Measurements from ENCODE around the gene MKRN2.
A peak's percentile ranks its signal among the peaks of the same experiment; 100 is the strongest.
"Not testable (repeated sequence)": the region's sequence is repeated elsewhere in the genome, so short reads cannot be mapped to it uniquely, and the experiment has no call there.

The MKRN2 gene

GRCh38 chr3:12591997-12592715 lies 35.3 kb downstream of the MKRN2 start:
- Mint-ChIP-seq H3K36me3 (peaks cover 99% of the 10 kb centered on the region), H3K4me3 (no peak overlapping the region), H3K27ac (peak overlapping the region; percentile 40), H3K9me3 (no peaks in the 10 kb centered on the region), H3K4me1 (no peaks in the 10 kb centered on the region)
- DNase-seq (ENCODE audit: low spot score in 2 of 2) (no peak), ATAC-seq (no peak)

GRCh38 chr3:12593473-12593872 lies 36.6 kb downstream of the MKRN2 start:
- no peaks in the 10 kb centered on the region for H3K9me3 Mint-ChIP-seq
- peak overlapping the region; percentile 26 for H3K27ac Mint-ChIP-seq
- no peaks in the 10 kb centered on the region for H3K4me1 Mint-ChIP-seq
- no peak for DNase-seq (ENCODE audit: low spot score in 2 of 2)
- no peak for ATAC-seq
- H3K36me3 Mint-ChIP-seq: peaks cover 100% of the 10 kb centered on the region
- H3K4me3 Mint-ChIP-seq: no peak overlapping the region

DNA sequence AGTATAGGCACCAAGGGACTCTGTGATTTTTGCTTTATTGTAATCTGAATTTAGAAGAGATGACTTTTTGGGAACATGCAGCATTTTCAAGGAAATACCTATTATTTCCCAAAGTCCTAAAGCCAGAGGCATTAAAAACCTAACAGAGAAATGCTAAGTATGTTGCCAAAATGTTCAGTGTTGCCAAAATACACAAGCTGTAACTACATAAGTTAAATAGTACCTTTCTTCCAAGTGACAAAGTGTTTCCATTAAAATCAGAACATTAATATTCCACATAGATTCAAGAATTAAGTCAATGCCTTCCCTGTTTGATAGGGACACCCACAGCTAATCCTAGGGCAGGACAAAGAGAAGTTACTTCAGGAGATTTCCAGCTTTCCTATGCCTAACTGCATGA lies 42.0 kb downstream of the MKRN2 start:
- no peaks in the 10 kb centered on the region for H3K9me3 Mint-ChIP-seq
- H3K4me3 Mint-ChIP-seq: no peak overlapping the region
- ATAC-seq: no peak
- H3K27ac Mint-ChIP-seq: peak overlapping the region; percentile 43
- no peak for DNase-seq (ENCODE audit: low spot score in 2 of 2)
- peaks cover 100% of the 10 kb centered on the region for H3K36me3 Mint-ChIP-seq
- H3K4me1 Mint-ChIP-seq: no peaks in the 10 kb centered on the region

DNA sequence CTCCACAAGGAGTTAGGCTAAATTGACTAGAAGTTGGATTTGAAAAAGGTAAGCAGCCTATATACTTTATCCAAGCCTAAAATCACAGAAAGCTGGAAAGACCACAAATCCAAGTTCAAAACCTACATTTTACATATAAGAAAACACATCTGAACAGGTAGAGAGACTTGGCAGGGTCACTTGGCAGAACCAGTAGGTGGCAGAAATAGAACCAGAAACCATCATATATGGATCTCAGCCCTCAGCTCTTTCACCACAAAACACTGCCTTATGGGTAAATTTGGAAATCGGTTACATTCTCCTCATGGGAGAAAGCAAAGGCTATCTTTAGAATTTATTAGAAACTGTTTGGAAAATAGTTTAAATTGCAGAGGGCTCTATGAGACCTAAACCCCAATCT lies 44.2 kb downstream of the MKRN2 start:
- ATAC-seq (no peak), DNase-seq (ENCODE audit: low spot score in 2 of 2) (no peak)
- Mint-ChIP-seq H3K9me3 (no peaks in the 10 kb centered on the region), H3K36me3 (peaks cover 100% of the 10 kb centered on the region), H3K27ac (no peak overlapping the region), H3K4me3 (no peak overlapping the region), H3K4me1 (no peaks in the 10 kb centered on the region)

- ATAC-seq: no peak
- peaks cover 100% of the 10 kb centered on the region for H3K36me3 Mint-ChIP-seq
- no peaks in the 10 kb centered on the region for H3K9me3 Mint-ChIP-seq
- H3K27ac Mint-ChIP-seq: no peak overlapping the region
- DNase-seq (ENCODE audit: low spot score in 2 of 2): no peak
- H3K4me1 Mint-ChIP-seq: peaks cover 13% of the 10 kb centered on the region
- no peak overlapping the region for H3K4me3 Mint-ChIP-seq
These were observed 47.1 kb downstream of the MKRN2 start for GRCh38 chr3:12603969-12604368.

- peak; percentile 69 for ATAC-seq
- Mint-ChIP-seq H3K4me1 (peaks cover 21% of the 10 kb centered on the region), H3K9me3 (no peaks in the 10 kb centered on the region), H3K36me3 (peaks cover 88% of the 10 kb centered on the region), H3K27ac (no peak overlapping the region), H3K4me3 (no peak overlapping the region)
- no peak for DNase-seq (ENCODE audit: low spot score in 2 of 2)
These were observed 51.5 kb downstream of the MKRN2 start for GRCh38 chr3:12608376-12608775.

GRCh38 chr3:12611117-12611516 lies 54.2 kb downstream of the MKRN2 start:
- no peak for DNase-seq (ENCODE audit: low spot score in 2 of 2)

GRCh38 chr3:12612514-12613226 lies 55.8 kb downstream of the MKRN2 start:
- Mint-ChIP-seq H3K36me3 (peaks cover 83% of the 10 kb centered on the region), H3K4me1 (peaks cover 20% of the 10 kb centered on the region), H3K9me3 (no peaks in the 10 kb centered on the region), H3K27ac (peak overlapping the region; percentile 51), H3K4me3 (no peak overlapping the region)
- no peak for DNase-seq (ENCODE audit: low spot score in 2 of 2)
- no peak for ATAC-seq

More at GRCh38 chr3:12611117-12611516, 54.2 kb downstream of the MKRN2 start:
- Mint-ChIP-seq H3K4me3 (no peak overlapping the region), H3K36me3 (peaks cover 83% of the 10 kb centered on the region), H3K4me1 (peaks cover 28% of the 10 kb centered on the region), H3K27ac (no peak overlapping the region), H3K9me3 (no peaks in the 10 kb centered on the region)
- ATAC-seq: no peak

- Mint-ChIP-seq H3K4me1 (peaks cover 20% of the 10 kb centered on the region), H3K4me3 (no peak overlapping the region), H3K27ac (peak overlapping the region; percentile 56), H3K9me3 (no peaks in the 10 kb centered on the region), H3K36me3 (peaks cover 83% of the 10 kb centered on the region)
- ATAC-seq (peak; percentile 21), DNase-seq (ENCODE audit: low spot score in 2 of 2) (no peak)
These were observed 56.4 kb downstream of the MKRN2 start for GRCh38 chr3:12613250-12613649.

GRCh38 chr3:12615266-12615665 lies 58.4 kb downstream of the MKRN2 start:
- H3K4me1 Mint-ChIP-seq: peaks cover 15% of the 10 kb centered on the region
- DNase-seq (ENCODE audit: low spot score in 2 of 2): no peak
- H3K9me3 Mint-ChIP-seq: no peaks in the 10 kb centered on the region
- peak overlapping the region; percentile 56 for H3K27ac Mint-ChIP-seq
- H3K4me3 Mint-ChIP-seq: no peak overlapping the region
- peaks cover 74% of the 10 kb centered on the region for H3K36me3 Mint-ChIP-seq
- peak; percentile 52 for ATAC-seq

GRCh38 chr3:12618426-12618825 lies 61.5 kb downstream of the MKRN2 start:
- Mint-ChIP-seq H3K36me3 (peaks cover 51% of the 10 kb centered on the region), H3K4me3 (no peak overlapping the region), H3K27ac (no peak overlapping the region), H3K4me1 (peaks cover 28% of the 10 kb centered on the region), H3K9me3 (no peaks in the 10 kb centered on the region)
- DNase-seq (ENCODE audit: low spot score in 2 of 2) (no peak), ATAC-seq (no peak)

DNA sequence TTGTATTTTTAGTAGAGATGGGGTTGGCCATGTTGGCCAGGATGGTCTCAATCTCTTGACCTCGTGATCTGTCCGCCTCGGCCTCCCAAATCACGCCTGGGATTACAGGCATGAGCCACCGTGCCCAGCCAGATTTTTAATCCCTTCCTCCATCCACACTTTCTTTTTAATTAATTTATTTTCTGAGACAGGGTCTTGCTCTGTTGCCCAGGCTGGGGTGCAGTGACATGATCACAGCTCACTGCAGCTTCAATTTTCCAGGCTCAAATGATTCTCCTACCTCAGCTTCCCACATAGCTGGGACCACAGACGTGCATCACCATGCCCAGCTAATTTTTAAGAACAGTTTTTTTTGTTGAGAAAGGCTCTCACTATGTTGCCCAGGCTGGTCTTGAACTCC lies 63.4 kb downstream of the MKRN2 start:
- Mint-ChIP-seq H3K27ac (peak overlapping the region; percentile 45), H3K4me3 (no peak overlapping the region), H3K4me1 (peaks cover 32% of the 10 kb centered on the region), H3K9me3 (no peaks in the 10 kb centered on the region), H3K36me3 (peaks cover 33% of the 10 kb centered on the region)
- ATAC-seq (no peak), DNase-seq (ENCODE audit: low spot score in 2 of 2) (no peak)

DNA sequence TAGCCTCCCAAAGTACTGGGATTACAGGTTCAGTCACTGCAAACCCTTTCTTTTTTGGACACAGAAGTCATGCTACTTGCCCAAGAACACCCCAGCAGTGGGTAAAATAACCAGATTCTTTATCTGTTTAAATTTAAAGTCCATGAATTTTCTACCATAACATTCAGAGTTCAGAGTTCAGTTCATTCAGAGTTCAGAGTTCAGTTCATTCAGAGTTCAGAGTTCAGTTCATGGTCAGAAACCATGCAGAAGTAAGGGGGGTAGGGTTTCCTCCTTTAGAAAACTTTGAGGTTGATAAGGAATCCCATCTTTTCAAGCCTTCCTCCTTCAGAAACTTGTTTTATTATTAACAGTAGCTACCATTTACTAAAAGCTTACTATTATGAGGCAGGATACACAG lies 63.8 kb downstream of the MKRN2 start:
- Mint-ChIP-seq H3K4me3 (no peak overlapping the region), H3K27ac (peak overlapping the region; percentile 45), H3K36me3 (peaks cover 33% of the 10 kb centered on the region), H3K9me3 (no peaks in the 10 kb centered on the region), H3K4me1 (peaks cover 36% of the 10 kb centered on the region)
- DNase-seq (ENCODE audit: low spot score in 2 of 2) (no peak), ATAC-seq (no peak)

DNA sequence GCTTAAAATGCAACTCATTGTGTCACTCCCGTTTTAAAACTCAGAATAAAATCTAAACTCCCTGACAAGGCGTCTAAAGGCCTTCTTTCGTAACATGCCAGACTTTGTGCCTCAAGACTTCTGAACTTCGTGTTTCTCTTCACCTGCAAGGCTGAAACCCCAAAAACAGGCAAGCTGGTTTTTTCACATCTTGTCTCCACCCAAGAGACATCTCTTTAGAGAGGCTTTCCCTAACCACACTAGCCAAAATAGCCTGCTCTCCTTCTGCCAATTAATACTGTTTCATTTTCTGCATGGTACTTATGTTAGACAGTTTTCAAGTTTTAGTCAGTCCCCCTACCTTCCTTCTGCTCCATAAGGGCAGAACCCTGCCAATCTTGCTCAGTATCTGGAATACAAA lies 65.4 kb downstream of the MKRN2 start:
- no peak overlapping the region for H3K4me3 Mint-ChIP-seq
- no peaks in the 10 kb centered on the region for H3K9me3 Mint-ChIP-seq
- peak overlapping the region; percentile 19 for H3K27ac Mint-ChIP-seq

DNA sequence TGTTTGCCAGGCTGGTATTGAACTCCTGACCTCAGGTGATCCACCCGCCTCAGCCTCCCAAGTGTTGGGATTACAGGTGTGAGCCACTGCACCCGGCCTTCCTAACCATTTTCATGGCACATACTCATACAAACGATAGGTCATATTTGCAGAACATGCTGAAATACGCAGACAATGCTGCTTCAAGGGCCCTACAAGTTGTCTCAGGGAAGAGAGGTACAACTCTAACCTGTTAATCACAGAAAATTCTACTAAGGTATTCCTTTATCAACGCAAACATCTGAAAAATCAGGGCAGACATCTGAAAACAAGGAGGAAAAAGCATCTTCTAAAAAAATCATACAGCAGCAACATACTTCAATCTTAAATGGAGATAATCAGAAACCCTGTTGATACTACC lies 67.2 kb downstream of the MKRN2 start:
- ATAC-seq: no peak
- peak overlapping the region; percentile 48 for H3K27ac Mint-ChIP-seq
- H3K9me3 Mint-ChIP-seq: no peaks in the 10 kb centered on the region
- no peak overlapping the region for H3K4me3 Mint-ChIP-seq
- no peaks in the 10 kb centered on the region for H3K36me3 Mint-ChIP-seq
- no peak for DNase-seq (ENCODE audit: low spot score in 2 of 2)
- H3K4me1 Mint-ChIP-seq: peaks cover 50% of the 10 kb centered on the region

More for the DNA sequence above, 65.4 kb downstream of the MKRN2 start:
- Mint-ChIP-seq H3K36me3 (peaks cover 17% of the 10 kb centered on the region), H3K4me1 (peaks cover 44% of the 10 kb centered on the region)
- ATAC-seq: no peak
- no peak for DNase-seq (ENCODE audit: low spot score in 2 of 2)

DNA sequence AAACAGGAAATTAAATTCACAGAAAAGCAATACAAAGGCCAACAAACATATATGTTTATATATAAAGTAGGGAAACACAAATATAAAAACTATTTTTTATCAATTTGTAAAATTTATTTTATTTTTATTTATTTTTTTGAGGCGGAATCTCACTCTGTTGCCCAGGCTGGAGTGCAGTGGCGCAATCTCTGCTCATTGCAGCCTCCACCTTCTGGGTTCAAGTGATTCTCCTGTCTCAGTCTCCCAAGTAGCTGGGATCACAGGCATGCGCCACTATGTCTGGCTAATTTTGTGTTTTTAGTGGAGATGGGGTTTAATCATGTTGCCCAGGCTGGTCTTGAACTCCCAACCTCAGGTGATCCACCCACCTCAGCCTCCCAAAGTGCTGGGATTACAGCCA lies 68.1 kb downstream of the MKRN2 start:
- H3K4me3 Mint-ChIP-seq; DNase-seq (ENCODE audit: low spot score in 2 of 2); H3K9me3 Mint-ChIP-seq; ATAC-seq; H3K36me3 Mint-ChIP-seq: not testable (repeated sequence)
- Mint-ChIP-seq H3K4me1 (peaks cover 51% of the 10 kb centered on the region), H3K27ac (peak overlapping the region; percentile 48)
